GM12801 (cell line): ENCODE data around the gene KRT80.

Experiments
- TF ChIP-seq, protein P1 (sequence below): IDR thresholded peaks from one replicate; pipeline ENCODE4 v1.5.1; 2011; ENCODE audit warnings: control low read depth; ENCODE audit not compliant: insufficient read length; ENCODE audit errors: extremely low read depth

KRT80 gene

DNA sequence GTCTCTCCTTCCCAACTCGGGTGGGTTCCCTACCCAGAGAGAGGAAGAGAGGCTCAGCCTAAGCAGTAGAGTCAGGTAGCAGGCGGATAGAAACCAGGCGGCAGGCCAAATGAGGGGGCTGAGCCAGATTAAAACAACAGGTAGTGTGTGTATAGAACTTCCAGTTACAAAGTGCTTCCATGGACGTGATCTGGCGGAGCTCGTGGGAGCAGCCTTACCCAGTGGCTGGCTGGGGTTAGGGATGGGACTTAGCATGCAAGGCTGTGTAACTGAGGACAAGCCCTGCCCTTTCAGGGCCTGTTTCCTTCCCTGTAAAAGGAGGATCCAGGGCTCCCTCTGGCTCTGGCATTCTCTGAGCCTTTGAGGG, 8.3 kb downstream of the KRT80 start:
- TF ChIP-seq, protein P1, sequence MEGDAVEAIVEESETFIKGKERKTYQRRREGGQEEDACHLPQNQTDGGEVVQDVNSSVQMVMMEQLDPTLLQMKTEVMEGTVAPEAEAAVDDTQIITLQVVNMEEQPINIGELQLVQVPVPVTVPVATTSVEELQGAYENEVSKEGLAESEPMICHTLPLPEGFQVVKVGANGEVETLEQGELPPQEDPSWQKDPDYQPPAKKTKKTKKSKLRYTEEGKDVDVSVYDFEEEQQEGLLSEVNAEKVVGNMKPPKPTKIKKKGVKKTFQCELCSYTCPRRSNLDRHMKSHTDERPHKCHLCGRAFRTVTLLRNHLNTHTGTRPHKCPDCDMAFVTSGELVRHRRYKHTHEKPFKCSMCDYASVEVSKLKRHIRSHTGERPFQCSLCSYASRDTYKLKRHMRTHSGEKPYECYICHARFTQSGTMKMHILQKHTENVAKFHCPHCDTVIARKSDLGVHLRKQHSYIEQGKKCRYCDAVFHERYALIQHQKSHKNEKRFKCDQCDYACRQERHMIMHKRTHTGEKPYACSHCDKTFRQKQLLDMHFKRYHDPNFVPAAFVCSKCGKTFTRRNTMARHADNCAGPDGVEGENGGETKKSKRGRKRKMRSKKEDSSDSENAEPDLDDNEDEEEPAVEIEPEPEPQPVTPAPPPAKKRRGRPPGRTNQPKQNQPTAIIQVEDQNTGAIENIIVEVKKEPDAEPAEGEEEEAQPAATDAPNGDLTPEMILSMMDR: no peak

DNA sequence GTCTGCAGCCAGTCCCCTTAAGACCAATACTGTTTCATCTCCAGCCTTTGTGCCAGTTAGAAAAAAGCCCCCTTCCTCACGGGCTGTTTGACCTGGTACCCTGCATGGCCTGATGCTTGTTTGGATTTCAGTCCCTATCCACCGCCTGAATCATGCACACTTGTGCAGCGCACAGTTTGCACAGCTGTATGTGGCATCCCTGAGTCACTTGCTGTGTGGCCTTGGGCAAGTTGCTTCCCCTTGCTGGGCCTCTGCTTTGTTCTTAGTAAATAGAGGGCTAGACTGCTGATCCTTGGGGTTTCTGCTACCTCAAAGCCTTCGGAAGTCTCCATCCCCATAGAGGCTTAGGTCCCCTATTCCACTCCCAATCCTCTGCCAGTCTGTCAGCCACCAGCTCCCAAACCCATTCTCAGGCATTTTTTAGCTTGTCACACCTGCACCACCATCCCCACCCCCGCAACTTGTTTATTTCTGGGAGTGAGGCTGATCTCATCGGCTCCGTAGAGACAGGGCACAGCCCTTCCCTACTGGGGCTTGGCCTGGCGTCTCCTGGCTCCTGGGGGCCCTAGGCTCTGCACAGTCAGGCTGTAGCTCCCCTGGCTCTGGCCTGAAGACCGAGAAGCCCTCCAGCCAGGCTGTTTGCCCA, 8.8 kb downstream of the KRT80 start:
- TF ChIP-seq, protein P1: no peak

DNA sequence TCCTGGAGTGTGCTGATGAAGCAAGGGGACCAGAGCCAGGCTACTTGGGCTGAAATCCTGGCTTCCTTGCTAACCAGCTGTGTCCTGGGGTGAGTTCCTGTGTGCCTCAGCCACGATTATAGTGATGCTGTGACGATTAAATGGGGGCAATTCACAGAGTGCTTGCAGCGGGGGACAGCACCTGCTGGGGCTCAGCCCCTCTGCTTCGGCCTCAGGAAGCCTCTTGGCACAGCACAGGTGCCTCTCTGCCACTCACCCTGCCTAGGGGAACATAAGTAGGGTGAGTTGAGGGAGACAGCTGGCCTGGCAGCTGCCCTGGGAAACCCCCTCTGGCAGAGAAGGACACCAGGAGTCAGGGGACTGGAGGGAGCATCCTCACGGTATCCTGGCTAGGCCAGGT, 9.4 kb downstream of the KRT80 start:
- TF ChIP-seq, protein P1: no peak

DNA sequence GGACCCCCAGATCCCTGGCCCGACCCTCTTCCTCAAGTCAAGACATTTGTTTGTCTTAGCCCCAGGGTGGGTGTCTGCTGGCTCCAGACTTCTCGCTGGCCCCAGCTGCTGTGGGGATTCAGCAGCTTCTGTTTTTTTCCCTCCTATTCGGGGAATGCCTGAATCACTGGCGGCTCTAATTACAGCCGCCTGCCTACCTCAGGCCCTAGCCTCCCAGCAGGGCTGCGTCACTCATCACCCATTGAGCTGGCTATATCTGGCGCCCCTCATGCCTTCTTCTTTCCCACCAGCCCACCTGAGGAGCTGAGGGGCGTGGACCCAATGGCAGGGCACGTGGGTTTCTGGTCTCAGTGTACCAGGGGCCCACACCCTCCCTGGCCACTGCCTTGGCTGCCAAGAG, 10.1 kb downstream of the KRT80 start:
- TF ChIP-seq, protein P1: no peak

DNA sequence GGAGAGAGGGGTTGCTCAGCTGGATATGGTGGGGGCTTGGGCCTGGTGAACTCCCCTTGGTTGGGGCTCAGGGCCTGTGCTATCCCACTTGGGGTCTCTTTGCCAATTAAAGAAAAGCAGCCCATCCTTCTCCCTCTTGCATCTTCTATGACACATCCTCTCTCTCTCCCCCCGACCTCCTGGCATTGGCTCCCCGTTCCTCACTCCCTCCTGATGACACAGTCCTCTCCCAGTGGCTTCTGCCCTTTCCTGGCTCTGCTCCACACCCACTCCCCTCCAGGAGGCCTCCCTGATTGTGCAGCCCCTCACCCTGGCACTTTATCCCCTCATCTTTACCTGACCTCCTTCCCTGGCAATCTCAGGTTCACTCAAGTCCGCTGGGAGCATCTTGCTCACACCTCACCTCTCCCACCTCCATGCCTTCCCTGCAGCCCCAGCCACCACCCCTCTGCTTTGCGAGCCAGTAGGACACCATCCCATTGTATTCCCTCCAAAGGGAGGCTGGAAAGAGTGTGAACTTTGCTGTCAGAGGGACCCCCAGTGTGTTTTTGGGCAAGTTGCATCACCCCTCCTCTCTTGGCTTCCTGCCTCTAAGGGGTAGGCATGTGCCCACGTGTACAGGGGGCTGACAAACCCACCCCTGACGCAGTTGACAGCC, 10.7 kb downstream of the KRT80 start:
- TF ChIP-seq, protein P1: no peak

DNA sequence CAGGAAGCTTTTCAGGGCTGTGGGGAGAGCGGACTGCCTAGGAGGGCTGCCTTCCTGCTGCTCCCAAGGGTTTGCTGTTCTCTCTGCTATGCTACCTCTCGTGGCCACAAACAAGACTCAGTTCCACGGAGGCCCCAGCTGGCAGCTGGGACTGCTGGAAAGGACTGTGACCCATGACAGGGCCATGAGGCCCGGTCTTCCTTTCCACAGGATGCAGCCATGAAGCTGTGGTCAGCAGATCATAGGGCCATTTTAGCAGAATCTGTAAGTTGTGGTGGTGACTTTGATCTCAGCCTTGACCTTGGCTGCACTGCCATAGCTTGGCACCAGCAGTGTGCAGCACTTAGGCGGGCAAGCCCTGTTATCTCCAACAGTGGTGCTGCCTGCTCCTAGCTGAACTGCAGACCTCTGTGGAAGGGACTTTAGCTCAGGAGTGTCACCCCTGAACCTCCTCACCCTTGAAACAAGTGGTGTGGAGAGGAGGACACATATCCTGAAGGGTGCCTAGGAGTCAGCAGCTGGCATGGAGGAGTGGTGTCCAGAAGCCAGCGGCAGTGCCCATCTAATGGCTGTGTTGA, 12.3 kb downstream of the KRT80 start:
- TF ChIP-seq, protein P1: no peak

DNA sequence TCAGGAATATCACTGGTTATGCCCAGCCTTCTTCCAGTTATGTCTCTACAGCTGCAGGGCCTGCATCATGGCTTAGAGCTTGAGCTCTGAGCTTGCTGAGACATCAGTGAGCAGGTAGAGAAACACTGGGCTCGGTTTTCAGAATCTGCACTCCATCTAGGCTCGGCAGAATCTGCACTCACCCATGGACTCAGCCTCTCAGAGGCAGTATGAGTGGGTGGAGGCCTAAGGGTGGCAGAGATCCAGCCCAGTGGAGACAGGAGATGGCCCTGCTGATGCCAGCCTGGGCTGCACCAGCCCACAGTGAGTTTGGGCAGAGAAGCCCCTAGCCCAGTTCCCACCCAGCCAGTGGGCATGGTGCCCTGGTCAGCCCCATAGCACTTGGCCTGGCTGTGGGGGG, 12.8 kb downstream of the KRT80 start:
- TF ChIP-seq, protein P1: no peak
